HepG2 (cell line): Measurements from ENCODE around the gene CD46. TPM values are rescaled to one million over a fixed set of nuclear protein-coding genes. Genes with fewer than 3 reads are reported as not detected.
"Not testable (repeated sequence)": the region's sequence is repeated elsewhere in the genome, so short reads cannot be mapped to it uniquely, and the experiment has no call there.

ENCODE experiments used
- ATAC-seq: fragments of 200-7000 bp; cut with Tn5 transposase; 3 replicates; pipeline ENCODE4 v1.9.1; 2020; ENCODE audit warnings: mild to moderate bottlenecking, moderate library complexity
- BruUV-seq: library from RNA; stranded (reverse); fragments of 400-500 nt; replicated peaks from 2 replicates; lab custom pipeline; 2021; lab: Mats Ljungman, UMichigan
- CTCF ChIA-PET: fragments of 300-600 bp; formaldehyde crosslinking; extraction: SDS; loops from one replicate; lab custom pipeline; 2021; ENCODE audit warnings: low total read pairs, inconsistent platforms, low intra/inter-chr PET ratio; lab: Yijun Ruan, JAX
- POLR2A ChIA-PET: fragments of 350-600 bp; sonication (Branson Sonifier 250); formaldehyde crosslinking; loops from one replicate; lab custom pipeline; 2020; ENCODE audit warnings: antibody characterized with exemption, inconsistent platforms; lab: Yijun Ruan, JAX
- DNase-seq: peaks from one replicate; pipeline ENCODE4 v3.0.0-alpha.2; 2015; ENCODE audit warnings: low spot score
- FAIRE-seq: peaks from 3 replicates; lab custom pipeline; 2011; peaks lifted over from hg19 to GRCh38; lab: Jason Lieb, UNC
- H2AFZ ChIP-seq: one replicate; pipeline ENCODE4 v1.6.1; 2011; ENCODE audit warnings: low read length, inconsistent platforms
- H3K27ac ChIP-seq: fragments of 300-600 bp; 3 replicates; pipeline ENCODE4 v1.8.0; 2011; ENCODE audit warnings: mixed run types, mild to moderate bottlenecking, mixed read lengths, low read length, inconsistent platforms; ENCODE audit not compliant: insufficient read depth; ENCODE audit errors: extremely low read length
- H3K27me3 ChIP-seq, 2 experiments: fragments of 200-600 bp in 1 of 2; 2 replicates in 1 of 2; 3 replicates in 1 of 2; pipeline versions ENCODE4 v1.6.0 to v1.8.0; 2011; ENCODE audit warnings: low read length in 2 of 2, mild to moderate bottlenecking in 2 of 2, moderate library complexity in 2 of 2, inconsistent platforms in 1 of 2; ENCODE audit not compliant: insufficient read depth in 2 of 2, control insufficient read depth in 1 of 2
- H3K36me3 ChIP-seq, 2 experiments: fragments of 200-600 bp in 1 of 2; replicated peaks in 1 of 2; 2 replicates in 1 of 2; 3 replicates in 1 of 2; pipeline versions ENCODE4 v1.5.1 to v1.8.0; 2011; ENCODE audit warnings: low read length in 2 of 2, inconsistent platforms in 1 of 2; ENCODE audit not compliant: insufficient read depth in 2 of 2, control insufficient read depth in 1 of 2
- H3K4me1 ChIP-seq: 2 replicates; pipeline ENCODE4 v1.5.1; 2012; ENCODE audit warnings: low read length, inconsistent platforms; ENCODE audit not compliant: insufficient read depth
- H3K4me2 ChIP-seq: 2 replicates; pipeline ENCODE4 v1.6.0; 2011; ENCODE audit warnings: low read depth, low read length, inconsistent platforms
- H3K4me3 ChIP-seq, 3 experiments: fragments of 200-600 bp in 1 of 3; sonication (generic), shearing (Covaris generic) in 1 of 3; replicated peaks in 1 of 3; 2 replicates each; pipeline ENCODE4 v1.5.1; 2011 to 2016; ENCODE audit warnings: low read length in 3 of 3, inconsistent platforms in 2 of 3, low read depth in 2 of 3, mild to moderate bottlenecking in 2 of 3, control low read depth in 1 of 3, mixed read lengths in 1 of 3; ENCODE audit not compliant: insufficient read depth in 1 of 3
- H3K79me2 ChIP-seq: one replicate; pipeline ENCODE4 v1.6.1; 2011; ENCODE audit warnings: low read length, inconsistent platforms; ENCODE audit not compliant: insufficient read depth
- H3K9ac ChIP-seq: 2 replicates; pipeline ENCODE4 v1.6.0; 2011; ENCODE audit warnings: mild to moderate bottlenecking, low read depth, low read length, inconsistent platforms; ENCODE audit not compliant: insufficient read depth
- H3K9me3 ChIP-seq: 2 replicates; pipeline ENCODE4 v1.5.1; 2012; ENCODE audit warnings: mild to moderate bottlenecking, low read length
- H4K20me1 ChIP-seq: 2 replicates; pipeline ENCODE4 v1.6.0; 2011; ENCODE audit warnings: inconsistent platforms, mild to moderate bottlenecking, low read length, moderate library complexity; ENCODE audit not compliant: insufficient read depth
- HNRNPUL1 ChIP-seq: fragments of 200-400 bp; formaldehyde crosslinking; IDR thresholded peaks from 2 replicates; pipeline ENCODE4 v1.6.1; 2017; ENCODE audit warnings: low read depth, mild to moderate bottlenecking, low read length, moderate library complexity
- WGBS: methylation state at CpG from one replicate; pipeline ENCODE4 v1.1.6; 2017; ENCODE audit warnings: low lambda C conversion rate; 5-methylcytosine and 5-hydroxymethylcytosine counted together
- in situ Hi-C: cut with HindIII; loops from 2 replicates; pipeline ENCODE4 v1.10.0; 2017; ENCODE audit warnings: low pct_unique_long_range_greater_than_20kb; ENCODE audit not compliant: extremely low pct_ligation_motif_present
- intact Hi-C: fragments of 100-400 bp; cut with micrococcal nuclease; formaldehyde crosslinking; loops from one replicate; pipeline ENCODE4 v1.10.0; 2022; ENCODE audit not compliant: unreplicated experiment
- polyA plus RNA-seq, 8 experiments: library from polyadenylated mRNA; depleted of rRNA in 3 of 8; stranded (reverse) in 7 of 8; unstranded in 1 of 8; fragments of >200 nt; fragmentation: Illumina TruSeq in 4 of 8; extraction: Trizol in 4 of 8; gene quantifications; 2 replicates each; pipeline versions ENCODE4 v1.2.1 to v1.2.3, GENCODE V29; 2011 to 2016; ENCODE audit warnings: low read depth in 4 of 8, missing spikeins in 1 of 8, mixed read lengths in 1 of 8; ENCODE audit not compliant: insufficient read depth in 1 of 8
- total RNA-seq, 5 experiments: library from RNA; depleted of rRNA; stranded (reverse); fragments of >200 nt; fragmentation: Illumina TruSeq; extraction: Trizol; gene quantifications; 2 replicates each; pipeline ENCODE4 v1.2.3, GENCODE V29; 2016; ENCODE audit warnings: low read depth in 1 of 5
- TF ChIP-seq, protein P1 (sequence below), 2 experiments: sonication (generic) in 1 of 2; formaldehyde crosslinking in 1 of 2; IDR thresholded peaks; 2 replicates each; pipeline versions ENCODE4 v1.4.0 to v1.6.1; 2016 to 2020; ENCODE audit warnings: borderline replicate concordance in 1 of 2, low read depth in 1 of 2, mild to moderate bottlenecking in 1 of 2, missing genetic modification reagents in 1 of 2

CD46 gene
- total and polyA plus RNA-seq, 2 of the 13 experiments (the other 11 are each of a cell fraction or from before 2014, with no cell fraction given): 130 to 277 TPM

DNA sequence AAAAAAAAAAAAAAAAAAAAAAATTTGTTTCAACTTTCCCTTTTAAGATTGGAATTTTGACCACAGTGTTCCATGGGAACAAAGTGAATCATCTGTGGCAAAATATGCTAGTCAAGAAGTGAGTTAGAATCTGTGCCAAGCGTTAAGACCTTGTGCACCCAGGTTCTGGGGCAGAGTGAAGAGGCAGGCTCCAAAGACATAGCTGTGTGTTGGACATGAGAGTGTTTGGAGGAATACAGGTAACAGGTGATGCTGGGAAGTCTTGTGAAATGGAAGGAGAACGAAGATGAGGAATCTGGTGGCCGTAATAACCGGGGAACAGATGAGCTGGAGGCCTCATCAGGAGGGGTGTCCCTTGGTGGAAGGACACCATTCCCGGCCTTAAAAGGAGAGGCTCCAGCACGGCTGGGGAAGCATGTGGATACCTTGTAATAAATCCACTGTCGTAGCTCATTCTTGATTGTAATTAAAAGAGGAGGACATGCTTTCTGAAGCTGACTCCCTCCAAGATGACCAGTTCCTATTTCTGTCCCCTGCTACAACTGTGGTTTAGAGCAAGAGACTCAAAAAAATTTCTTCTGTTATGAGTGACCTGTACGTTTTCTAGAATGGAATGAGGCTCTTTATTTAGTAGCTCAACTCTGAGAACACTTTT, 14.2 kb upstream of the CD46 start:
- TF ChIP-seq HNRNPUL1: peak; percentile 88; the same call in 1 of the 2 replicates
- CTCF ChIA-PET, FAIRE-seq, H3K9me3 ChIP-seq, H3K27ac ChIP-seq, H3K27me3 ChIP-seq, H3K36me3 ChIP-seq, H3K79me2 ChIP-seq, H3K9ac ChIP-seq, H4K20me1 ChIP-seq, BruUV-seq, DNase-seq, intact Hi-C loops, in situ Hi-C loops, H2AFZ ChIP-seq: not testable (repeated sequence)
- ATAC-seq: peak; percentile 51
- Histone ChIP-seq H3K4me3 (peak overlapping the region in 2 of 3 experiments; percentile 1 to 19; a peak in 1 of 6 replicates), H3K4me2 (peak overlapping the region; percentile 72), H3K4me1 (peaks cover 13% of the 10 kb centered on the region)
- POLR2A ChIA-PET: interaction anchor here (0.9 to 1.9 kb wide), 2 partner anchors 11 to 15 kb away, joined by 3 to 9 read pairs; partner anchors contain the start of gene CD46
- 4% methylated on average over 8 of the region's 8 CpGs for WGBS

DNA sequence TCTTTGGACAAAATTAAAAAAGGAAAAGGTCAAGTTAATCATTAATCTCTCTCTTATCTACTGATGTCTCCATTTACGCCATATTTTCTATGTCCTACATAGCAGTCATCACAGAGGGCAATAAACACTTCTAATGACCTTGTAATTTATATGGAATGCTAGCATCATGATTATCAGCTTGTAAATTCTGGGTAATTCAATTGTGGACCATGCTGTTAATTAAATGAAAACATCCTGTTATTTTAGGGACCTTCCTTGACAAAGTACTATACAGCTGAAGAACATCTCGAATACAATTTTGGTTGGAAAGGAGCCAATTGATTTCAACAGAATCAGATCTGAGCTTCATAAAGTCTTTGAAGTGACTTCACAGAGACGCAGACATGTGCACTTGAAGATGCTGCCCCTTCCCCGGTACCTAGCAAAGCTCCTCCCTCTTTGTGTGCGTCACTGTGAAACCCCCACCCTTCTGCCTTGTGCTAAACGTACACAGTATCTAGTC, 13.6 kb upstream of the CD46 start:
- 3% methylated on average over 6 of the region's 6 CpGs for WGBS
- FAIRE-seq, H3K27me3 ChIP-seq, H3K9ac ChIP-seq, H3K79me2 ChIP-seq, H3K36me3 ChIP-seq, H3K27ac ChIP-seq, in situ Hi-C loops, H2AFZ ChIP-seq, H3K9me3 ChIP-seq, CTCF ChIA-PET, H4K20me1 ChIP-seq, intact Hi-C loops, DNase-seq, BruUV-seq: not testable (repeated sequence)
- POLR2A ChIA-PET: interaction anchor here (0.9 to 1.9 kb wide), 2 partner anchors 10 to 14 kb away, joined by 3 to 9 read pairs; partner anchors contain the start of gene CD46
- Histone ChIP-seq H3K4me1 (peaks cover 13% of the 10 kb centered on the region), H3K4me3 (peak overlapping the region in 2 of 3 experiments; percentile 1 to 29; a peak in 1 of 6 replicates), H3K4me2 (peak overlapping the region; percentile 72)
- peak; percentile 59 for ATAC-seq
- peak; percentile 3; the same call in 1 of the 2 replicates for TF ChIP-seq HNRNPUL1
- TF ChIP-seq, protein P1, sequence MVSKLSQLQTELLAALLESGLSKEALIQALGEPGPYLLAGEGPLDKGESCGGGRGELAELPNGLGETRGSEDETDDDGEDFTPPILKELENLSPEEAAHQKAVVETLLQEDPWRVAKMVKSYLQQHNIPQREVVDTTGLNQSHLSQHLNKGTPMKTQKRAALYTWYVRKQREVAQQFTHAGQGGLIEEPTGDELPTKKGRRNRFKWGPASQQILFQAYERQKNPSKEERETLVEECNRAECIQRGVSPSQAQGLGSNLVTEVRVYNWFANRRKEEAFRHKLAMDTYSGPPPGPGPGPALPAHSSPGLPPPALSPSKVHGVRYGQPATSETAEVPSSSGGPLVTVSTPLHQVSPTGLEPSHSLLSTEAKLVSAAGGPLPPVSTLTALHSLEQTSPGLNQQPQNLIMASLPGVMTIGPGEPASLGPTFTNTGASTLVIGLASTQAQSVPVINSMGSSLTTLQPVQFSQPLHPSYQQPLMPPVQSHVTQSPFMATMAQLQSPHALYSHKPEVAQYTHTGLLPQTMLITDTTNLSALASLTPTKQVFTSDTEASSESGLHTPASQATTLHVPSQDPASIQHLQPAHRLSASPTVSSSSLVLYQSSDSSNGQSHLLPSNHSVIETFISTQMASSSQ (IDR thresholded peaks at IDR 0.05; ENCODE audit: low read depth): peak; percentile 76
- TF ChIP-seq, protein P1 (CRISPR knock-in tag; IDR thresholded peaks at IDR 0.05; ENCODE audit: borderline replicate concordance): peak; percentile 76; the same call in 1 of the 2 replicates
